A549 (cell line): Measurements from ENCODE around the gene L3HYPDH.

Experiments
- BHLHE40 ChIP-seq: IDR thresholded peaks from 2 replicates; pipeline ENCODE4 v1.6.1; 2012; ENCODE audit warnings: low read depth, low read length, inconsistent platforms
- CEBPB ChIP-seq, 2 experiments: fragments of >200 bp in 1 of 2; sonication (Bioruptor Twin) in 1 of 2; formaldehyde crosslinking in 1 of 2; IDR thresholded peaks; 2 replicates each; pipeline ENCODE4 v1.6.1; 2012 to 2016
- CHD2 ChIP-seq: fragments of 150-350 bp; IDR thresholded peaks from 2 replicates; pipeline ENCODE4 v1.6.1; 2014; ENCODE audit warnings: low read length; ENCODE audit not compliant: partially characterized antibody
- CTCF ChIP-seq: fragments of >200 bp; sonication (Bioruptor Twin); formaldehyde crosslinking; IDR thresholded peaks from 3 replicates; pipeline ENCODE4 v1.5.1; 2016
- EP300 ChIP-seq, 2 experiments: fragments of >200 bp; sonication (Bioruptor Twin); formaldehyde crosslinking; IDR thresholded peaks; 2 replicates in 1 of 2; 3 replicates in 1 of 2; pipeline ENCODE4 v1.6.1; 2016 to 2017
- HEYL ChIP-seq: fragments of 250-450 bp; sonication (Bioruptor Pico); IDR thresholded peaks from 2 replicates; pipeline ENCODE4 v1.8.0; 2021; ENCODE audit warnings: mild to moderate bottlenecking, moderate library complexity
- KDM5A ChIP-seq: fragments of 200-600 bp; sonication (generic); IDR thresholded peaks from 2 replicates; pipeline ENCODE4 v1.6.1; 2016; ENCODE audit warnings: antibody characterized with exemption, mild to moderate bottlenecking
- MAX ChIP-seq: IDR thresholded peaks from 2 replicates; pipeline ENCODE4 v1.6.1; 2012
- PBX3 ChIP-seq: IDR thresholded peaks from 2 replicates; pipeline ENCODE4 v1.6.1; 2012
- PHF8 ChIP-seq: fragments of 200-600 bp; sonication (generic); IDR thresholded peaks from 2 replicates; pipeline ENCODE4 v1.6.1; 2016; ENCODE audit warnings: low read depth, mild to moderate bottlenecking, antibody characterized with exemption, moderate library complexity, borderline replicate concordance
- POLR2A ChIP-seq: IDR thresholded peaks from 2 replicates; pipeline ENCODE4 v1.6.1; 2012; ENCODE audit warnings: mild to moderate bottlenecking, low read length
- RAD21 ChIP-seq, 2 experiments: fragments of >200 bp in 1 of 2; sonication (Bioruptor Twin) in 1 of 2; formaldehyde crosslinking in 1 of 2; IDR thresholded peaks in 1 of 2; conservative IDR thresholded peaks in 1 of 2; 2 replicates in 1 of 2; 3 replicates in 1 of 2; pipeline ENCODE4 v1.6.1; 2012 to 2018; ENCODE audit warnings: inconsistent platforms in 1 of 2
- REST ChIP-seq: fragments of 200-600 bp; sonication (generic); IDR thresholded peaks from 2 replicates; pipeline ENCODE4 v1.6.1; 2016; ENCODE audit warnings: antibody characterized with exemption, mild to moderate bottlenecking, moderate library complexity
- USF2 ChIP-seq: fragments of 450-650 bp; IDR thresholded peaks from 2 replicates; pipeline ENCODE4 v1.6.1; 2014; ENCODE audit warnings: antibody characterized with exemption

- TF ChIP-seq CTCF (no peak), CHD2 (no peak), POLR2A (no peak), EP300 (IDR thresholded peaks at IDR 0.05) (no peak), CEBPB (IDR thresholded peaks at IDR 0.05) (no peak), PBX3 (no peak), RAD21 (conservative IDR thresholded peaks at IDR 0.05 in 1 of 2, IDR thresholded peaks at IDR 0.05 in 1 of 2) (no peak), KDM5A (no peak), USF2 (no peak), BHLHE40 (no peak), MAX (no peak), REST (no peak), PHF8 (no peak), HEYL (no peak)
Measured at GRCh38 chr14:59484639-59485175, 499 bp upstream of the L3HYPDH start.
